GM19438 (cell line): Measurements from ENCODE around the gene LGALS9B.
"Not testable (repeated sequence)": the region's sequence is repeated elsewhere in the genome, so short reads cannot be mapped to it uniquely, and the experiment has no call there.

ENCODE experiments used
- ATAC-seq: cut with Tn5 transposase; IDR thresholded peaks from one replicate; pipeline ENCODE4 v1.9.1; 2021; ENCODE audit warnings: low read depth; ENCODE audit not compliant: unreplicated experiment

LGALS9B gene

DNA sequence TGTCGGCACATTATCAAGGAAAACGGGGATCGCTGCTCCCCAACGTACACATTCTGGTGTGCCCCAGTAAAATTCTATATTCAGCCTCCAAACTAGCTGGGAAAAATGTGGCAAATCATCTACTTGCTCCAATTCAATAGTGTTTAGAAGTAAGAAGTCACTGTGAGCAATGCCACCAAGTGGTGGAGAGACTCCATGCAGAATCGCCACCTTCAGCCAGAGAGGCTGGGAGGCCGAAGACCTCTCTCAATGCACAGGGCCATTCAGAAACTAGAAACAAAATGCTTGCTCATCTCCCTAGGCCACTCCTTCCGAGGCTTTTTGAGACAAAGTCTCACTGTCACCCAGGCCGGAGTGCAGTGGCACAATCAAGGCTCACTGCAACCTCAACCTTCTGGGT lies 48.5 kb downstream of the LGALS9B start:
- ATAC-seq, result not testable (repeated sequence)

- not testable (repeated sequence) for ATAC-seq
These were observed 49.8 kb downstream of the LGALS9B start for GRCh38 chr17:20417492-20418080.

- ATAC-seq, result not testable (repeated sequence)
These were observed 50.9 kb downstream of the LGALS9B start for GRCh38 chr17:20416381-20416911.

GRCh38 chr17:20415479-20415878 lies 51.9 kb downstream of the LGALS9B start:
- ATAC-seq, result not testable (repeated sequence)

DNA sequence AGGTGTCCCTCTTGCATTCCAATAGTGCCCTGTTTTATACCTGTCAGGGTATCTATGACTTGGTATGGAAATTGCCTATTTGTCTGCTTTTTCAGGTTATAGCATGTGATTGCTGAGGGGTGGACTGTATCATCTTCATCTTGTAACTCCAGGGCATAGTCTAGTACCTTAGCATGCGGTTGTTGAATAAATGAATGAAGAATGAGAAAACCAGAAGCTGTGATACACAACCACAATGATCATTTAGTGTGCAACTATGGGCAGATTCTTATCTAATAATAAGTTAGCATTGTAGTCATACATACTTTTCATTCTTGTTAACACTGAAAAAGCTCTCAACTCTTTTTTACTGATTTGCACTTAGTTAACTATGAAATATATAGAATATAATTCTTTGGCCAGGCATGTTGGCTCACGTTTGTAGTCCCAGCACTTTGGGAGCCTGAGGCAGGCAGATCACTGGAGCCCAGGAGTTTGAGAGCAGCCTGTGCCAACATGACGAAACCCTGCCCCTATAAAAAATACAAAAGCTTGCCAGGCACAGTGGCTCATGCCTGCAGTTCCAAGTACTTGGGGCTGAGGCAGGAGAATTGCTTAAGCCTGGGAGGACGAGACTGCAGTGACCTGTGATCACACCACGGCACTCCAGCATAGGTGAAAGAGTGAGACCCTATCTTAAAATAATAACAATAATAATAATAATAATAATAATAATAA lies 65.9 kb downstream of the LGALS9B start:
- not testable (repeated sequence) for ATAC-seq

DNA sequence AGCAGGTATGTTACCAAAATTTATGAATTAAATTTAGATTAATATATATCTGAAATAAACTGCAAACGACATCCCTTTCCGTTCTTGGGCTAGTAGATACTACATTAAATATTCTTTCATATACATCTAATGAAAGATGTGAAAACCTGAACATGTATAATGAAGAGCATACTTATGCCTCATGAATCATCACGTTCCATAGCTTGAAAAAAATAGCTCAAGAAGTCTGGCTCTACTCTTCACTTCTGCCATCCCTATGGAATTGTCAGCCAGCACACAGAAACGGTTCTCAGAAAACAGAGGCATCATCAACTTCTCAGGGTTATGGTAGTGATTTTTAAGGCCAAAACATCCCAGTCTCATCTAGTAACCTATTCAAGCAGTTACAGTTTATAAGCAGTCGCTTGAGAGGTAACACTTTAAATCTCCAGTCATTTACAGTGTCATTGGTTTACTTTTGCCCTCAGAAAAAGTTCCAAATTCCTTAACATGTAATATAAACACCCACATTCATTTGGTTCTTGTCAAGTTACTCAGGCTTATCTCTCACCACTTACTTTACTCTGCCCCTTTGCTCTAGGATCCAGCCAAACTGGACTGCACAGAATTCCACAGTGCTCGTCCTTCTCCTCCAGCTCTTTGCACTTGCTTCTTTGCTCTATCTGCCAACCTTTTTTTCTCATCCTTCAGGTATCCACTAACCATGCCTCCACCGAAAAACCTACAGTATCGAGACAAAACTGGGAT lies 66.6 kb downstream of the LGALS9B start:
- not testable (repeated sequence) for ATAC-seq
